Measurements from ENCODE around the gene ATXN7L1. TPM values are rescaled to one million over a fixed set of nuclear protein-coding genes. Genes with fewer than 3 reads are reported as not detected.
A peak's percentile ranks its signal among the peaks of the same experiment; 100 is the strongest.

The ATXN7L1 gene
- total and polyA plus RNA-seq, 4 donors: 4.2 to 22.5 (median 8.5) TPM

DNA sequence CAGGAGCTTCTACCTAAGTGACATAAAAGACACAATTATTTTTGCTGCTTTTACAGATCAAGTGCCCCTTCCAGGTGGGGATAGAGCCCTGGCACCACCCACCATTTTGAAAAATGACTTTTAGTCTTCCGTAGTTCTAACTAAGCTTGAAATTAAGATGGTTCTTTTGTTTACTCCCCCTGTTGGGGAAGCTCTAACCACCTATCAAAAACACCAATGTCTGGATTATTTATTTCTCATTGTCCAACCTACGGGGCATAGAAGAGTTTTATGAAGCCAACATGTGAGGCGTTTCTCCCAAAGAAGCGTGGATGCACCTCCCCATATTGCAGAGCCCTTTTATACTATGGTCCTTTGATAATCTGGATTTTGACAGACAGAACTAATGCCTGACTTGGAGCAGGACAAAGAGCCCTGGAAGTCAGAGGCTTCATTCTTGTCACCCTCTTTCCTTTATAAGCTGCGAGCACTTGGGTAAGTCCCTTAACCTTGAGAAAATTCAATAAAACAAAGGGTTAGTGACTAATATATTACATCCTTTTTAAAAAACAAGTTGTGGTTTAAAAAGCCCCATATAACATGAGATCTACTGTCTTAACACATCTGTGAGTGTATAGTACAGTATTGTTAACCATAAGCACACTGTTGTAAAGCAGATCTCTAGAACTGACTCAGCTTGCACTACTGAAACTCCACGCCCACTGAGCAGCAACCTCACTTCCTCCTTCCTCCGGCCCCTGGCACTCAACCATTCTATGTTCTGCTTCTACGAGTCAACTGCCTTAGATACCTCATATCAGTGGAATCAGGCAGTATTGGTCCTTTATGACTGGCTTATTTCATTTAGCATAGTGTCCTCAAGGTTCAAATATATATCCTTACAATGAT, 67.5 kb downstream of the ATXN7L1 start:
- TF ChIP-seq CTCF (IDR thresholded peaks at IDR 0.05; ENCODE audit: control extremely low read depth, extremely low read depth): no peak

DNA sequence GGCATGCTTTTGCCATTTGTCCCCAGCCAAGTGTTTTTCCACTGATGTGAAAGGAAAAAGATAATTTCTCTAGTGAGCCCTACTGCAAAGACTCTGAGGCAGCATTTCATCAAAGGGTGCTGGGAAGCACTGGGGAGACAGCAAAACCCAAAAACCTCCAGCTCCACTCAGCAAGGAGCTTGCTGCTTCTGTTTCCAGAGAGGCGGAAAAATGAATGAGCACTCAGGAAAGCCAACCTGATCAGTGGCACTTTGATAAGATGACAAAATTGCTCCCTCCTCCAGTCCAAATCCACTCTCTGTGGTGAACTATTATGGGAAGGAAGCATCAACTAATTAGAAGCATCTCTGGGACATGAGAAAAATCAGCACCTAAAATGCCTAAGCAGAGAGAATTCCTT, 68.2 kb downstream of the ATXN7L1 start:
- WGBS, 2 donors: 96 to 97% methylated on average over 1 of the region's 1 CpG
- Histone ChIP-seq H3K4me3 (no peak overlapping the region), H3K36me3 (ENCODE audit: control insufficient read depth in 4 of 4, insufficient read depth in 4 of 4, low read length in 4 of 4) (no peaks in the 10 kb centered on the region), H3K27me3 (ENCODE audit: control insufficient read depth in 3 of 3, insufficient read depth in 3 of 3, low read length in 2 of 3) (no peaks in the 10 kb centered on the region), H3K27ac (ENCODE audit: low read depth in 1 of 2, low read length in 1 of 2) (no peak overlapping the region), H3K9ac (ENCODE audit: insufficient read depth in 1 of 2, low read length in 2 of 2) (no peak overlapping the region), H3K4me1 (ENCODE audit: control insufficient read depth in 5 of 5, insufficient read depth in 5 of 5, low read length in 5 of 5) (peaks cover 0 to 2% (median 0%) of the 10 kb centered on the region in 5 donors), H3K9me3 (ENCODE audit: control insufficient read depth in 4 of 4, insufficient read depth in 3 of 4, low read length in 3 of 4) (no peaks in the 10 kb centered on the region)
- no peak for TF ChIP-seq CTCF (IDR thresholded peaks at IDR 0.05; ENCODE audit: control extremely low read depth, extremely low read depth)
- ATAC-seq (ENCODE audit: insufficient read depth, low FRiP score) (no peak), DNase-seq (no peak)

More for the DNA sequence above, 67.5 kb downstream of the ATXN7L1 start:
- Histone ChIP-seq H3K4me1 (ENCODE audit: control insufficient read depth in 5 of 5, insufficient read depth in 5 of 5, low read length in 5 of 5) (peaks cover 0 to 2% (median 0%) of the 10 kb centered on the region in 5 donors), H3K27ac (ENCODE audit: low read depth in 1 of 2, low read length in 1 of 2) (no peak overlapping the region), H3K36me3 (ENCODE audit: control insufficient read depth in 4 of 4, insufficient read depth in 4 of 4, low read length in 4 of 4) (no peaks in the 10 kb centered on the region), H3K9me3 (ENCODE audit: control insufficient read depth in 4 of 4, insufficient read depth in 3 of 4, low read length in 3 of 4) (no peaks in the 10 kb centered on the region), H3K9ac (ENCODE audit: insufficient read depth in 1 of 2, low read length in 2 of 2) (no peak overlapping the region), H3K4me3 (no peak overlapping the region), H3K27me3 (ENCODE audit: control insufficient read depth in 3 of 3, insufficient read depth in 3 of 3, low read length in 2 of 3) (no peaks in the 10 kb centered on the region)
- DNase-seq (no peak), ATAC-seq (ENCODE audit: insufficient read depth, low FRiP score) (peak; percentile 50)
- WGBS, 2 donors: 70 to 74% methylated on average over 8 of the region's 8 CpGs

GRCh38 chr7:105807448-105807762, 69.0 kb downstream of the ATXN7L1 start:
- Histone ChIP-seq H3K9me3 (ENCODE audit: control insufficient read depth in 4 of 4, insufficient read depth in 3 of 4, low read length in 3 of 4) (no peaks in the 10 kb centered on the region), H3K4me1 (ENCODE audit: control insufficient read depth in 5 of 5, insufficient read depth in 5 of 5, low read length in 5 of 5) (peaks cover 0 to 2% (median 0%) of the 10 kb centered on the region in 5 donors), H3K27me3 (ENCODE audit: control insufficient read depth in 3 of 3, insufficient read depth in 3 of 3, low read length in 2 of 3) (no peaks in the 10 kb centered on the region), H3K4me3 (no peak overlapping the region), H3K9ac (ENCODE audit: insufficient read depth in 1 of 2, low read length in 2 of 2) (no peak overlapping the region), H3K27ac (ENCODE audit: low read depth in 1 of 2, low read length in 1 of 2) (no peak overlapping the region), H3K36me3 (ENCODE audit: control insufficient read depth in 4 of 4, insufficient read depth in 4 of 4, low read length in 4 of 4) (no peaks in the 10 kb centered on the region)
- DNase-seq (no peak), ATAC-seq (ENCODE audit: insufficient read depth, low FRiP score) (no peak)
- 92 to 95% methylated on average over 4 of the region's 4 CpGs for WGBS, 2 donors
- TF ChIP-seq CTCF (IDR thresholded peaks at IDR 0.05; ENCODE audit: control extremely low read depth, extremely low read depth): no peak

Data from lung (tissue), 12 donors.